ENCODE data around the gene KIF26A. TPM values are rescaled to one million over a fixed set of nuclear protein-coding genes. Genes with fewer than 3 reads are reported as not detected.
A peak's percentile ranks its signal among the peaks of the same experiment; 100 is the strongest.

KIF26A gene
- total and polyA plus RNA-seq, 10 donors: 0.72 to 21.9 (median 9.2) TPM

GRCh38 chr14:104099096-104100041, 39.0 kb upstream of the KIF26A start:
- no peak for TF ChIP-seq POLR2AphosphoS5 (IDR thresholded peaks at IDR 0.05)
- TF ChIP-seq CTCF (IDR thresholded peaks at IDR 0.05 in 8 of 11, conservative IDR thresholded peaks at IDR 0.05 in 3 of 11): no peak
- TF ChIP-seq POLR2A (IDR thresholded peaks at IDR 0.05): no peak
- Histone ChIP-seq H3K27ac (no peak overlapping the region), H3K9me3 (no peaks in the 10 kb centered on the region), H3K27me3 (replicated peaks in 1 of 7) (peaks cover 0 to 31% (median 8%) of the 10 kb centered on the region in 7 donors), H3K36me3 (no peaks in the 10 kb centered on the region), H3K4me1 (peaks cover 0 to 7% (median 5%) of the 10 kb centered on the region in 6 donors), H3K4me3 (no peak overlapping the region)
- intact Hi-C loops (cut with DNase I; ENCODE audit: low total_unique reads): no loop called here
- WGBS, 5 donors: 52 to 91% (median 77%) methylated on average over 9 to 26 of the region's 26 CpGs
- peak; percentile 63 for DNase-seq

GRCh38 chr14:104100171-104101085, 38.0 kb upstream of the KIF26A start:
- intact Hi-C loops (cut with DNase I; ENCODE audit: low total_unique reads): no loop called here
- DNase-seq: peak; percentile 66
- H3K27me3 ChIP-seq (replicated peaks in 1 of 7): peaks cover 0 to 21% (median 0%) of the 10 kb centered on the region in 7 donors
- no peaks in the 10 kb centered on the region for H3K9me3 ChIP-seq
- H3K27ac ChIP-seq: no peak overlapping the region
- H3K36me3 ChIP-seq: no peaks in the 10 kb centered on the region
- no peak overlapping the region for H3K4me3 ChIP-seq
- no peaks in the 10 kb centered on the region for H3K4me1 ChIP-seq
- 70 to 89% (median 84%) methylated on average over 12 to 23 of the region's 23 CpGs for WGBS, 5 donors
- TF ChIP-seq CTCF (IDR thresholded peaks at IDR 0.05 in 8 of 11, conservative IDR thresholded peaks at IDR 0.05 in 3 of 11) (no peak), POLR2AphosphoS5 (IDR thresholded peaks at IDR 0.05) (no peak), POLR2A (IDR thresholded peaks at IDR 0.05) (no peak)

DNA sequence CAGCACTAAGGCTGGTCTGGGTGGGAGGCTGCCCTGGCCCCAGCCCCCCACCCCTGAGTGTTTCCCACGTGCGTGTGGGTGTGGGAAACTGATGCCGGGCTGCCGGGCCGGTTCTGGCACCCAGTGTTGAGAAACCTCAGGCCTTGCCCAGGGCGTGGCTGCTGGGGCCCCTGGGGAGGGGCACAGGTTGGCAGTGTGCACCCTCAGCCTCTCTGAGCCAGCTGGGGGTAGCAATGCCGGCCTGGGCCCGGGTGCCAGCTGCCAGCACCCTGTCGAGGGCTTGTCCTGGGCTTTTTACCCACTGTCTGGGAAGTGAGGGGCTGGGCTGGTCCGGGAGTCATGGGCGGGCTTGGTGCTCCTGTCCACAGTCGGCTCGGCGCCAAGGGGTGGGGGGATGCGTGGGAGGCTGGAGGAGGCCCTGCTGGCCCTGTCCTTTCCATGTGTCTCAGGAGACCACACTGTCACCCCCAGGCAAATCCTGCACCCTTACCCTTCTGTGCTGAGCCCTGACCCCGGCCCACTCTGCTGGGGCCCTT, 37.2 kb upstream of the KIF26A start:
- 64 to 100% (median 81%) methylated on average over 1 to 16 of the region's 16 CpGs for WGBS, 5 donors

More for the DNA sequence above, 37.2 kb upstream of the KIF26A start:
- peak; percentile 65 for DNase-seq
- Histone ChIP-seq H3K4me3 (no peak overlapping the region), H3K27me3 (replicated peaks in 1 of 7) (peaks cover 0 to 21% (median 0%) of the 10 kb centered on the region in 7 donors), H3K9me3 (no peaks in the 10 kb centered on the region), H3K27ac (no peak overlapping the region), H3K36me3 (no peaks in the 10 kb centered on the region), H3K4me1 (no peaks in the 10 kb centered on the region)
- intact Hi-C loops (cut with DNase I; ENCODE audit: low total_unique reads): no loop called here
- no peak for TF ChIP-seq POLR2AphosphoS5 (IDR thresholded peaks at IDR 0.05)
- TF ChIP-seq CTCF (IDR thresholded peaks at IDR 0.05 in 8 of 11, conservative IDR thresholded peaks at IDR 0.05 in 3 of 11): no peak
- no peak for TF ChIP-seq POLR2A (IDR thresholded peaks at IDR 0.05)
